Esophagus muscularis mucosa (tissue), 3 donors: ENCODE measurements around the gene CLCN4.

Experiments
- POLR2A ChIP-seq: fragments of 450-650 bp; IDR thresholded peaks from one replicate; pipeline ENCODE4 v1.6.1; 2017; ENCODE audit warnings: antibody characterized with exemption, moderate library complexity, mild to moderate bottlenecking, low read depth
- POLR2AphosphoS5 ChIP-seq, 2 donors: sonication (generic); formaldehyde crosslinking; IDR thresholded peaks; one replicate each; pipeline ENCODE4 v1.6.1; 2017; ENCODE audit warnings: antibody characterized with exemption in 2 of 2
- TF ChIP-seq, protein P1 (sequence below), 3 experiments: fragments of 200-600 bp in 2 of 3; fragments of 450-650 bp in 1 of 3; sonication (generic) in 2 of 3; IDR thresholded peaks; one replicate each; pipeline ENCODE4 v1.5.1; 2017 to 2019; ENCODE audit warnings: antibody characterized with exemption in 3 of 3, mild to moderate bottlenecking in 2 of 3, moderate library complexity in 1 of 3

DNA sequence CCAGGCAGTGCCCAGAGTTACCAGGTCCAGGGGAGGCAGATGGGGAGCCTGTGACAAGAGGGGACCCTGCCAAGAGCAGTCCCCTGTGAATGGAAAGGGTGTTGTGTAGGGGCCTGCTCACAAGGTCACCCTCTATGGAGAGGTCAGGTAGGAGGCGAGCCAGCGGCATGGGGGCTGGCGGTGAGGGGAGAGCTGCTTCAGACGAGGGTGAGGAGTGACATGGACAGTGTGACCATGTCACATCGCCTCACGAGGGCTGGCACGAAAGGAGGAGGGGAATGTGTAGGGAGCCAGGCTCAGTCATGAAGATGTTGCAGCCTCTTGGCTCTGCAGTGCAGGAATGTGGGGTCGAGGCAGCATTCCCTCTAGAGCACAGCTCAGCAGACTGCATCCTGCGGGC is 29.6 kb downstream of the CLCN4 start:
- TF ChIP-seq, protein P1, sequence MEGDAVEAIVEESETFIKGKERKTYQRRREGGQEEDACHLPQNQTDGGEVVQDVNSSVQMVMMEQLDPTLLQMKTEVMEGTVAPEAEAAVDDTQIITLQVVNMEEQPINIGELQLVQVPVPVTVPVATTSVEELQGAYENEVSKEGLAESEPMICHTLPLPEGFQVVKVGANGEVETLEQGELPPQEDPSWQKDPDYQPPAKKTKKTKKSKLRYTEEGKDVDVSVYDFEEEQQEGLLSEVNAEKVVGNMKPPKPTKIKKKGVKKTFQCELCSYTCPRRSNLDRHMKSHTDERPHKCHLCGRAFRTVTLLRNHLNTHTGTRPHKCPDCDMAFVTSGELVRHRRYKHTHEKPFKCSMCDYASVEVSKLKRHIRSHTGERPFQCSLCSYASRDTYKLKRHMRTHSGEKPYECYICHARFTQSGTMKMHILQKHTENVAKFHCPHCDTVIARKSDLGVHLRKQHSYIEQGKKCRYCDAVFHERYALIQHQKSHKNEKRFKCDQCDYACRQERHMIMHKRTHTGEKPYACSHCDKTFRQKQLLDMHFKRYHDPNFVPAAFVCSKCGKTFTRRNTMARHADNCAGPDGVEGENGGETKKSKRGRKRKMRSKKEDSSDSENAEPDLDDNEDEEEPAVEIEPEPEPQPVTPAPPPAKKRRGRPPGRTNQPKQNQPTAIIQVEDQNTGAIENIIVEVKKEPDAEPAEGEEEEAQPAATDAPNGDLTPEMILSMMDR (IDR thresholded peaks at IDR 0.05), result no peak
- TF ChIP-seq POLR2AphosphoS5 (IDR thresholded peaks at IDR 0.05), result no peak
- no peak for TF ChIP-seq POLR2A
